Left ventricle myocardium inferior (tissue), 1 donor: ENCODE results near the gene PXK. TPM values are rescaled to one million over a fixed set of nuclear protein-coding genes. Genes with fewer than 3 reads are reported as not detected.
A peak's percentile ranks its signal among the peaks of the same experiment; 100 is the strongest.

Source experiments
- DNase-seq: peaks from one replicate; pipeline ENCODE4 v3.0.0-alpha.2; 2020
- H3K27ac ChIP-seq: fragments of 200-600 bp; replicated peaks from 2 replicates; pipeline ENCODE4 v1.8.0; 2021
- H3K27me3 ChIP-seq: fragments of 200-600 bp; 2 replicates; pipeline ENCODE4 v1.8.0; 2021; ENCODE audit warnings: low read depth
- H3K36me3 ChIP-seq: fragments of 200-600 bp; 2 replicates; pipeline ENCODE4 v1.8.0; 2021
- H3K4me1 ChIP-seq: fragments of 200-600 bp; 2 replicates; pipeline ENCODE4 v1.8.0; 2021
- H3K4me3 ChIP-seq: fragments of 200-600 bp; 2 replicates; pipeline ENCODE4 v1.8.0; 2021; ENCODE audit warnings: mild to moderate bottlenecking, moderate library complexity
- H3K9me3 ChIP-seq: fragments of 200-600 bp; replicated peaks from 2 replicates; pipeline ENCODE4 v1.8.0; 2021
- CTCF ChIP-seq: fragments of 200-600 bp; IDR thresholded peaks from 2 replicates; pipeline ENCODE4 v1.8.0; 2021; ENCODE audit warnings: antibody characterized with exemption, mild to moderate bottlenecking, borderline replicate concordance
- intact Hi-C: fragments of 100-400 bp; cut with micrococcal nuclease; formaldehyde crosslinking; loops from one replicate; pipeline ENCODE4 v1.11.0; 2022
- total RNA-seq: library from RNA; stranded (reverse); fragmentation: NEBNext Ultra II Directional; extraction: Animal tissue kit (Norgen Biotek cat#: 25700); gene quantifications from one replicate; pipeline ENCODE4 v1.2.1, GENCODE V29; 2021
- donor health status: DM: no; HTN: yes; CAD: no; lungs with severe emphysema.

PXK gene
- total RNA-seq, 1 donor from 2014 or later, result 9.2 TPM

GRCh38 chr3:58463942-58464271, 131.2 kb downstream of the PXK start:
- intact Hi-C loops, result no loop called here
- Histone ChIP-seq H3K4me3 (peak overlapping the region; percentile 53), H3K27ac (no peak overlapping the region), H3K27me3 (no peaks in the 10 kb centered on the region), H3K36me3 (no peaks in the 10 kb centered on the region), H3K9me3 (no peaks in the 10 kb centered on the region), H3K4me1 (peaks cover 13% of the 10 kb centered on the region)
- no peak for TF ChIP-seq CTCF
- no peak for DNase-seq

GRCh38 chr3:58464866-58465265, 132.2 kb downstream of the PXK start:
- Histone ChIP-seq H3K36me3 (no peaks in the 10 kb centered on the region), H3K4me3 (no peak overlapping the region), H3K4me1 (peaks cover 13% of the 10 kb centered on the region), H3K9me3 (no peaks in the 10 kb centered on the region), H3K27me3 (no peaks in the 10 kb centered on the region), H3K27ac (no peak overlapping the region)
- TF ChIP-seq CTCF, result no peak
- DNase-seq, result no peak
- intact Hi-C loops, result no loop called here

GRCh38 chr3:58466899-58467563, 134.3 kb downstream of the PXK start:
- intact Hi-C loops, result no loop called here
- H3K9me3 ChIP-seq, result no peaks in the 10 kb centered on the region
- H3K4me3 ChIP-seq, result no peak overlapping the region
- H3K27me3 ChIP-seq, result no peaks in the 10 kb centered on the region
- no peak for DNase-seq
- H3K36me3 ChIP-seq, result no peaks in the 10 kb centered on the region
- H3K4me1 ChIP-seq, result peaks cover 27% of the 10 kb centered on the region
- no peak for TF ChIP-seq CTCF
- no peak overlapping the region for H3K27ac ChIP-seq

GRCh38 chr3:58469096-58469495, 136.4 kb downstream of the PXK start:
- Histone ChIP-seq H3K4me1 (peaks cover 14% of the 10 kb centered on the region), H3K9me3 (no peaks in the 10 kb centered on the region), H3K27me3 (no peaks in the 10 kb centered on the region), H3K27ac (no peak overlapping the region), H3K36me3 (no peaks in the 10 kb centered on the region), H3K4me3 (no peak overlapping the region)
- TF ChIP-seq CTCF, result no peak
- intact Hi-C loops, result no loop called here
- DNase-seq, result no peak

GRCh38 chr3:58470363-58471024, 137.8 kb downstream of the PXK start:
- no peak for DNase-seq
- no peak for TF ChIP-seq CTCF
- peak overlapping the region; percentile 48 for H3K27ac ChIP-seq
- no peaks in the 10 kb centered on the region for H3K36me3 ChIP-seq
- H3K27me3 ChIP-seq, result no peaks in the 10 kb centered on the region
- H3K4me3 ChIP-seq, result no peak overlapping the region
- H3K9me3 ChIP-seq, result no peaks in the 10 kb centered on the region
- peaks cover 19% of the 10 kb centered on the region for H3K4me1 ChIP-seq
- intact Hi-C loops, result no loop called here
